Activated CD8-positive, alpha-beta memory T cell treated with anti-CD3 and anti-CD28 coated beads for 48 hours (primary cell): ENCODE results near the gene NOP10.
"Not testable (repeated sequence)": the region's sequence is repeated elsewhere in the genome, so short reads cannot be mapped to it uniquely, and the experiment has no call there.

Source experiments
- DNase-seq, 3 experiments: peaks; one replicate each; pipeline ENCODE4 v3.0.0-alpha.2; 2020; ENCODE audit warnings: low read depth in 2 of 3, low spot score in 2 of 3

Gene NOP10

DNA sequence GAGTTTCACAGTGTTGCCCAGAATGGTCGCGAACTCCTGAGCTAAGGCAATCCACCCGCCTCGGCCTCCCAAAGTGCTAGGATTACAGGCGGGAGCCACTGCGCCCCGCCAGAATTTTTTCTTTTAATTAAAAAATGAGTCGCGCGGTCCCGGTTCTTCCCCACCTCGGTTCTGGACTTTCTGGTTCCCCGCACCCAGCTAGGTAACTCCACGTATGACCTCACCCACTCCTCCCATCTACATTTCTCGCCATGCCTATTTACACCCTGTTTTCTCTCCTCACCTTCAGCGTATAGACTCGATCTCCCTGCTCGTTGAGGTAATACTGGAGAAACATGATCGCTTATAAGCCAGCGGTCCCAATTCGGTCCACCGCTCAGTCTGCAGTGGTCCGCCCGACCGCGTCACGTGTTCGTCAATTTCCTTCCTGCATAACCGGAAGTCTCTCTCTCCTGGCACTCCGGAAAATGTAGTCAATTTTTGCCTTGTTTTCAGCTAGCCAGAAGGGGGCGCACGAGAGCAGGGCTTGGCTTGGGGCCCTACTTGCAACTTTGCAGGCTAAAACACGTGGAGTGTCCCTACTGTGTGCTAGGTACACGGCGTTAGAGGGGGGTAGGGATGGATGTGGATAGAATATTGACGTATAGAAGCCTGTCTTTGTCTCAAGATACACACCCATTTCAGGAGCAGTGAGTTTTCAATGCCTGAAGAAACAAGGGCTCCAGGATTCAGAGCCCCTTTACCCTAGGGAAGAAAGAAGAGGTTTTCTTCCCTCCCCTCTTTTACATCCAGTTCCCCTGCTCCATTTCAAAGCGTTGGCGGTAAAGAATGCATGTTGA is at the start of gene NOP10, which contains the start of gene NUTM1:
TSS of gene NOP10 (minus strand) at position 400 of the 839 bp plus-strand sequence. CDS start at position 337, 63 bp downstream.
TSS of gene NUTM1 (plus strand) at position 579 of the 839 bp plus-strand sequence. CDS start 382 bp downstream, outside the sequence.
- peak; percentile 89 to 99 (median 96) for DNase-seq

- DNase-seq = not testable (repeated sequence)
Measured at GRCh38 chr15:34389594-34390086, 46.7 kb upstream of the NOP10 start.

DNA sequence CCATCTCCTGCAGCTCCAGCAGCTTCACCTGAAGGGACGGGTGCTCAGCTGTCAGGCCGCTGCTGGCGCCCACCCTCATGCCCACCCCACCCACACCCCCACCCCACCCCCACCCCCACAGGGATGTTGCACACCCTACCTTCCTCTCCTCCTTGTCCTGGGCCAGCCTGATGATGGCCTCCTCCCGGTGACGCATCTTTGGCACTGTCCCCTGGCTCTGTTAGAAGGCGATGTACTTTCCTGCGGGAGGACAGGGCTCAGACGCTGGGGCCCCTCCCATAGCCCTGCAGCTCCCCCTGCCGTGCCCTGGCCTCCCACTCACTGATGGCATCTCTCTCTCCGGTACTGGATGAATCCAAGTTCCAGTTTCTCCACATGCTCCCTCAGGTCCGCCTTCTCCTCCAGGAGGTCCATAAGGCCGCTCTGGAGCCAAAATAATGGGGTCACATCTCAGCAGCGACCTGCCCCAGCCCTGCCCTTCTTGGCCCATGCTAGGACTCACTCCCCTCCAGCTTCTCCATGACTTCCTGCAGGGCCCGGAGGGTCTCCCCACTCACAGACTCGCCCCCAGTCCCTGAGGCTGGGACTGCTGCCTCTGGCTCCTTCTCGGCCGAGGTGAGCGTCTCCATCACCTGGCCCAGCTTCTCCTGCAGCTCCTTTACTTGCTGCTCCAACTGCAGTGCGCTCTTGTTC is 39.0 kb upstream of the NOP10 start:
- not testable (repeated sequence) for DNase-seq

DNA sequence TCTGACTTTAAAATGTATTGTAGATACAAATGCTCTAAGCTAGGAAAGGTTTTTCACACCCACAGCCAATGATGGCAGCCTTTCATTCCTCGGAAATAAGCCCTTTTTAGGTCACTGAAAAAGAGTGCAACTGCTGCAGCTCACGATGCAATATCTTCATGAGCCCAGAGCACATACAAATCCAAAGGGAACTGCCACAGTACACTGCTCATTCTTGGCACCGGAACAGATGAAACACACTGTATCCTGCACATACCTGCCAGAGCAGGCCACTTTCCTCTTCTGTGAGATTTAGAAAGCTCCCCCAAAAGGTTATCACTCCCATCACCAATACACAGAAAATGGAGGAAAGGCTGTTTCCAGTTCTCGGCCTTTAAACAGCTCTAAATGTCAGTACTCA is 37.6 kb upstream of the NOP10 start:
- DNase-seq = not testable (repeated sequence)

DNA sequence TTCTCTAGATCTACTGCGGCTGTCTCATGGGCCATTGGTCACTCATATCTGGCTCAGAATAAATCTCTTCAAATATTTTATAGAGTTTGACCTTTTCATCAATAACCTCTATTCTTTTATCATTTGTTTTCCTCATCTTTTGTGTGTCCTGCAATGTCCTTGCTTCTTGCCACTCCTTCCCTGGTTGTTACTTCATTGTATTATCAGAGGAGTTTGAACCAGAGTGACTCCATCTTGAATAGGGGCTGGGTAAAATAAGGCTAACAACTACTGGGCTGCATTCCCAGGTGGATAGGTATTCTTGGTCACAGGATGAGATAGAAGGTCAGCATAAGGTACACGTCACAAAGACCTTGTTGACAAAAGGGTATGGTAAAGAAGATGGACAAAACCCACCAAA is 33.9 kb upstream of the NOP10 start:
- DNase-seq = no peak

DNA sequence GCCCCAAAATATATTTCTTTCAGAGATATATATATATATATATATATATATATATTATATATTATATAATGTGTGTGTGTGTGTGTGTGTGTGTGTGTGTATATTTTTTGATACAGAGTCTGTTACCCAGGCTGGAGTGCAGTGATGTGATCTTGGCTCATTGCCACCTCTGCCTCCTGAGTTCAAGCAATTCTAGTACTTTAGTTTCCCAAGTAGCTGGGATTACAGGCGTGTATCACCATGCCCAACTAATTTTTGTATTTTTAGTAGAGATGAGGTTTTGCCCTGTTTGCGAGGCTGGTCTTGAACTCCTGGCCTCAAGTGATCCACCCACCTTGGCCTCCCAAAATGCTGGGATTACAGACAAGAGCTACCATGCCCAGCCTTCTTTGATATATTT is 32.6 kb upstream of the NOP10 start:
- not testable (repeated sequence) for DNase-seq

- no peak for DNase-seq
Measured at GRCh38 chr15:34374816-34375215, 31.9 kb upstream of the NOP10 start.

- no peak for DNase-seq
Measured at GRCh38 chr15:34373951-34374350, 31.0 kb upstream of the NOP10 start.

DNA sequence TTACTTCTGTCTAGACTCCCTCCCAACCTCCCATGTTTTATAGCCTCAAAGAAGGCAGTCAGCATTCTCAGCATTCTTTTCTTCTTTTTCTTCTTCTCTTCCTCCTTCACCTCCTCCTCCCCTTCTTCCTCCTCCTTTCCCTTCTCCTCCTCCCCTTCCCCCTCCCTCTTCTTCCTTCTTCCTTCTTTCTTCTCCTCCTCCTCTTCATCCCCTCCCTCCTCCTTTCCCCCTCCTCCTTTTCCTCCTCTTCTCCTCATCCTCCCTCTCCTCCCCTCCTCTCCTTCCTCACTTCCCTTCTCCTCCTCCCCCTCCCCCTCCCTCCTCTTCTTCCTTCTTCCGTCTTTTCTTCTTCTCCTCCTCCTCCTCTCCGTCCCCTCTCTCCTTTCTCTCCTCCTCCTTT is 27.7 kb upstream of the NOP10 start:
- no peak for DNase-seq

- no peak for DNase-seq
Measured at GRCh38 chr15:34370129-34370528, 27.2 kb upstream of the NOP10 start.

GRCh38 chr15:34367101-34368081 is 24.5 kb upstream of the NOP10 start, which contains the start of gene LPCAT4:
Gene LPCAT4, minus strand, starts transcription at chr15:34367196. Its CDS starts 96 bp downstream, at chr15:34367100.
- DNase-seq = peak; percentile 66 to 76 (median 74)

DNA sequence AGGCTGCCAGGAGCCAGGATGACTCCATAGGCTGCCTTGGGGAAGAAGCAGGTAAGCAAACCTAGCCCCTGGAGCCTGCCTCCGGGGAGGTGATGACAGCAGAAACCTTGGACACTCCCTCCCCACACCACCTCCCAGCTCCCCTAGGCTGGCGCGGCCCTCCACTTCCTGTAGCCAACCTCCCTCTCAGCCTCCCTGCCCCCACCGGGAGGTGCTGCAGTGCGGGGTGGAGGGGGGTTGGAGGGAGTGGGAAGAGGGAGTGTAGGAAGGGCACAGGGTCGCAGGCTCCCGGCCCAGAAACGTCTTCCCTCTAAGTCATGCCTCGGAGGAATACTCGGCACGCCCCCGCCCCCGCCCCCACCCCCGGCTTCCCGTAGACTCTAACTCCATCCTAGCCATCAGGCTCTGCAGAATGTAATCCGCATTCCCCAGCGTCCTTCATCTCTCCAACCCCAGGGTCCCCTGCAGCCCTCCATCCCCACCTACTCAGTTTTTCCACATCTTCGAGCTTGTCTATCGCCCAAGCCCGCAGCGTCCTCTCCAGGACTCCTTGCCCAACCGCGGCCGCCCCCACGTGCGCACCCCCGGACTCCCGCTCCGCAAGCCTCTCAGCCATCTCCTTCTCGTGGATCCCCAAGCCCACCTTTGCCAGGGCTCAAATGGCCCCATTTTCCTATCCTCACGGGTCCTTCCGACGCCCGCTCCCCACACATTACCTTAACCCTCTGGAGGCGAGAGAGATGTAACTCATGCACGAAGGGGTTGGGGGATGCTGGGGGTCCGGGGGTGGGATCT is 23.5 kb upstream of the NOP10 start:
- peak in 1 of 3 experiments; percentile 23 for DNase-seq

DNA sequence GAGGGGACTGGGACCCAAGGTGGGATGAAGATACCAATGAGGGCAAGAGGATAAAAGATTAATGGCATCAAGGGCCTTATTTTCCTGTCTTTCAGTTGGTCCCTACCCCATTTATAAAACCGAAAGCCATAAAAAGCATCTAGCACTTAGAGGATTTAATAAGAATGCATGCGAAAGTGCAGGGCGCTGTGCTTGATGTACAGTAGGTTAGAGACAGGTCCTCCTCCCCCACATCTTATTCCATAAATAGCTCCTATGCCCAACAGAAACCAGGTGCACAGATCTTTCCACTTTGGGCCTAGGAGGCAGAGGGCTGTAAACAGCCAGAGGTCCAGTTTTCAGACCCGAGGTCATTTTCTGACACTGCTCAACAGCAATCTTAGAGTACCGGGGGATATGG is 22.9 kb upstream of the NOP10 start:
- DNase-seq = no peak

DNA sequence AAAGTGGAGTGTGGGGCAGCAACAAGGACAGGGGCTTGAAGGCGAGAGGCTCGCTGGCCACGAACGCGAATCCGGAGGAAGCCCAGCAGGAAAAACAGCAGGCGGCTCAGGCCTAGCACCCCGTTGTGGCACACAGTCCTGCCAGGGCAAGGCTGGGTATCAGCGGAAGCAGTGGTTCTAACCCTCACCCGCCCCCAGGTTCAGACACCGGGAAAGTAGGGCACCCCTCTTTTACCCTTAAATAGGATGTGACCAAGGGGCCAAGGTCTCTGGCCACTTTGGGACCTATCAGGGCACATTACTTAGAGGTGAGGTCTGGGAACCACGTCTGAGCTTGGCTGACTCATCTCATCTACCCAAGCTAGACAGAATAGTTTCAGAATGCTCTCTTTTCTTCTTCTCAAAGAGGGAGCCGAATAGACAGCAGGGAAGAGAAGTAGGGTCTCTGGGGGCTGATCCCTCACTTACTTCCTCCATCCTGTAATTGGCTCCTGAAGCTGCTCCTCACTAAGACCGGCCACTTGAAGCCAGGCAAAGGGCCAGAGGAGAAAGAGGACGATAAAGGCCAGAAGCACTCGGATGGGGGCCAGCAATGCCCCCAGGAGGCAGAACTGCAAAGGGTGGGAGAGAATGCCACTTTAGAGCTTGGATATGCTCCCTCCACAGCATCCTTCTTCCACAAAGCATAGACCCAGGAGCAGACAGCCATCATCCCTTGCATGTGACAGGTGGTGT is 22.3 kb upstream of the NOP10 start:
- no peak for DNase-seq

GRCh38 chr15:34364041-34364440 is 21.1 kb upstream of the NOP10 start:
- no peak for DNase-seq

DNA sequence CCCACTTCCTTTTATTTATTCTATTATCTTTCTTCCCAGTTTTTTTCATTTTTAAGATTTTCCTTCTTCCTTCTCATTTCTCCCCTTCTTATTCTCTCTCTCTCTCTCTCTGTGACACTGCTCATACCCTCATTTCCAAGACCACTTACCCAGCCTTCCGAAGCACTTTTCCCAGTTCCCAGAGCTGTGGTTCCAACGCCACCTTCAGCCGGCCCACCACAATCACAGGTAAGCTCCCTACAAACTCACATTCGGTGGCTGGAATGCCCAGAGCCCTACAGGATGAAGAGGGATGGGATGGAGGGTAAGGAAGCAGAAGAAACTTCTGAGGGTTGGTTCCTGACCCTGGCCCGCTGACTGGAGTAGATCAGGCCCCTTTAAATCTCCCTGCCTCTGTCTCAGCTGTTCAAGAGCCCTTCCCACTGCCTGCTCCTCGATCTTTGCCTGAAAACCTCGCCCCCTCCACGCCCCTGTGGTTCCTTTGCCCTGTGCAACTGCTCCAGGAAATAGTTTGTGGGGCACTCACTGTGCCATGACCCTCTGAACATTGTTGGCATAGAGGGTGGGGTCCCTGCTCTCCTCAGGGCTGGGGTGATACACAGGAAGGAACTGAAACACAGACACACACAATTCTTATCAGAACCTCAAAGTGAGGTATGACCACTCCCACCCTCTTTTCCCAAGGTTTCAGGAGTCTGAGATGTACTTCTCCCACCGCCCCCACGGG is 19.3 kb upstream of the NOP10 start:
- no peak for DNase-seq

- no peak for DNase-seq
Measured at GRCh38 chr15:34361278-34361677, 18.3 kb upstream of the NOP10 start.

DNA sequence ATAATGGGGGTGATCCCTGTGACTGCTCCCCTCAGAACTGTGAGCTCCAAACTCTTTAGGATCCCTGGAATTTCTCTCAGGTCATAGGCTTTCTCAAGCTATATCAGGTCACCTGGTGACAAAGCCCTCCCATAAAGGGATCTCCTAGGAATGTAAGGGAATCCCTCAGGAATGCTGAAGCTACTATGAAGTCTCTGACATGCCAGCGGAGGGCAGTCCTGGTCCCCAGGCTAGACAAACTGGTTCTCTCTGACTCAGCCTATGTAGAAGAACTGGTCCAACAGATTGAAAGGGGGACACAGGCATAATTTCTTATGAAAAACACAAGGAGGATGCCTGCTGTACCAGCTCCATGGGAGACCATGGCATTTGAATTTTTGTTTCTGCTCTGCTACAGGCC is 17.4 kb upstream of the NOP10 start:
- DNase-seq = no peak

DNA sequence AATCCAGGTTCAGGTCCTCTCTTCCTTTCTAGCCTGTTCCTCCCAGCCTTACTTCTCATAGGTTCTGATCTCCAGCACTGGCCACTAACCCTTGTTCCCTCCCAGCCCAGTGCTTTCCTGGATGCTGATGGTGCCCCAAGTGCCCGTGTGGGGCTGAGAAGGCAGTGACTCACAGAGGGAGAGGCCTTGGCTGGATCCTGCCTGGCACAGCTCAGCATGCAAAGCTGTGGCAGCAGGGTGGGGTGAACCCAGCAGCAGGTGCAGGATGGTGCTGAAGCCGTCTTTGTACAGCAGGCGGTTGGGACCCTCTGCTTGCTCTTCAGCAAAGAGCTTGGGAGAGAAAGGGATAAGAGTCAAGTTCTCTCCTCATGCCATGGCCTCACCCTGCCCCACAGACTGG is 16.5 kb upstream of the NOP10 start:
- DNase-seq = no peak
